Activated T-helper 2 cell treated with anti-CD3 and anti-CD28 coated beads, Interferon-gamma antibody, Interleukin-2, Interleukin-4, amounts not matched to agents 10 μg/mL and 5 μg/mL and 100 μg/mL, durations not matched to agents 14 hours and 24 hours and 36 hours (primary cell): ENCODE data around the gene CSMD2. TPM values are rescaled to one million over a fixed set of nuclear protein-coding genes. Genes with fewer than 3 reads are reported as not detected.

Source experiments
- DNase-seq: peaks from one replicate; pipeline ENCODE4 v3.0.0; 2021; ENCODE audit warnings: low spot score
- H3K27ac Mint-ChIP-seq: one replicate; pipeline ENCODE4 v1.8.0; 2021; ENCODE audit warnings: mixed read lengths
- H3K27me3 Mint-ChIP-seq: one replicate; pipeline ENCODE4 v1.8.0; 2021; ENCODE audit warnings: low read depth, mixed read lengths
- H3K36me3 Mint-ChIP-seq: one replicate; pipeline ENCODE4 v1.8.0; 2021; ENCODE audit warnings: low read depth, mixed read lengths
- H3K4me1 Mint-ChIP-seq: one replicate; pipeline ENCODE4 v1.8.0; 2021; ENCODE audit warnings: low read depth, mixed read lengths
- H3K4me3 Mint-ChIP-seq: one replicate; pipeline ENCODE4 v1.8.0; 2021; ENCODE audit warnings: low read depth, mild to moderate bottlenecking, moderate library complexity, mixed read lengths
- H3K9me3 Mint-ChIP-seq: one replicate; pipeline ENCODE4 v1.8.0; 2021; ENCODE audit warnings: mixed read lengths
- intact Hi-C: fragments of 100-400 bp; cut with micrococcal nuclease; formaldehyde crosslinking; loops from one replicate; pipeline ENCODE4 v1.15.1; 2023
- total RNA-seq: library from RNA; stranded (reverse); gene quantifications from 2 replicates; pipeline ENCODE4 v1.2.3, GENCODE V29; 2022

CSMD2 gene
- total RNA-seq, 1 donor from 2014 or later: not detected

GRCh38 chr1:33993301-33993700 lies 171.7 kb downstream of the CSMD2 start:
- DNase-seq: no peak
- no peak overlapping the region for H3K4me3 Mint-ChIP-seq
- no peaks in the 10 kb centered on the region for H3K4me1 Mint-ChIP-seq
- H3K27ac Mint-ChIP-seq: no peak overlapping the region
- no peaks in the 10 kb centered on the region for H3K9me3 Mint-ChIP-seq
- no peaks in the 10 kb centered on the region for H3K36me3 Mint-ChIP-seq
- intact Hi-C loops: no loop called here
- H3K27me3 Mint-ChIP-seq: no peaks in the 10 kb centered on the region

- no peak overlapping the region for H3K4me3 Mint-ChIP-seq
- no peaks in the 10 kb centered on the region for H3K36me3 Mint-ChIP-seq
- no peaks in the 10 kb centered on the region for H3K4me1 Mint-ChIP-seq
- intact Hi-C loops: no loop called here
- DNase-seq: no peak
- no peak overlapping the region for H3K27ac Mint-ChIP-seq
- H3K27me3 Mint-ChIP-seq: no peaks in the 10 kb centered on the region
- no peaks in the 10 kb centered on the region for H3K9me3 Mint-ChIP-seq
Measured at GRCh38 chr1:33990281-33990680, 174.7 kb downstream of the CSMD2 start.

- H3K27me3 Mint-ChIP-seq: no peaks in the 10 kb centered on the region
- H3K36me3 Mint-ChIP-seq: no peaks in the 10 kb centered on the region
- no peak overlapping the region for H3K4me3 Mint-ChIP-seq
- no peaks in the 10 kb centered on the region for H3K9me3 Mint-ChIP-seq
- no peak overlapping the region for H3K27ac Mint-ChIP-seq
- intact Hi-C loops: no loop called here
- DNase-seq: no peak
- no peaks in the 10 kb centered on the region for H3K4me1 Mint-ChIP-seq
Measured at GRCh38 chr1:33988161-33988560, 176.9 kb downstream of the CSMD2 start.

GRCh38 chr1:33986390-33987095 lies 178.5 kb downstream of the CSMD2 start:
- H3K36me3 Mint-ChIP-seq: no peaks in the 10 kb centered on the region
- H3K4me3 Mint-ChIP-seq: no peak overlapping the region
- H3K9me3 Mint-ChIP-seq: no peaks in the 10 kb centered on the region
- H3K27me3 Mint-ChIP-seq: no peaks in the 10 kb centered on the region
- intact Hi-C loops: no loop called here
- no peak for DNase-seq
- H3K27ac Mint-ChIP-seq: no peak overlapping the region
- no peaks in the 10 kb centered on the region for H3K4me1 Mint-ChIP-seq

GRCh38 chr1:33985656-33986055 lies 179.4 kb downstream of the CSMD2 start:
- Mint-ChIP-seq H3K27me3 (no peaks in the 10 kb centered on the region), H3K9me3 (no peaks in the 10 kb centered on the region), H3K4me1 (no peaks in the 10 kb centered on the region), H3K36me3 (no peaks in the 10 kb centered on the region), H3K27ac (no peak overlapping the region), H3K4me3 (no peak overlapping the region)
- no peak for DNase-seq
- intact Hi-C loops: no loop called here

- Mint-ChIP-seq H3K4me1 (no peaks in the 10 kb centered on the region), H3K9me3 (no peaks in the 10 kb centered on the region), H3K4me3 (no peak overlapping the region), H3K36me3 (no peaks in the 10 kb centered on the region), H3K27ac (no peak overlapping the region), H3K27me3 (no peaks in the 10 kb centered on the region)
- no peak for DNase-seq
- intact Hi-C loops: no loop called here
Measured at GRCh38 chr1:33984906-33985565, 180.0 kb downstream of the CSMD2 start.

- Mint-ChIP-seq H3K36me3 (no peaks in the 10 kb centered on the region), H3K9me3 (no peaks in the 10 kb centered on the region), H3K4me1 (no peaks in the 10 kb centered on the region), H3K27ac (no peak overlapping the region), H3K4me3 (no peak overlapping the region), H3K27me3 (no peaks in the 10 kb centered on the region)
- intact Hi-C loops: no loop called here
- no peak for DNase-seq
Measured at GRCh38 chr1:33982419-33982818, 182.6 kb downstream of the CSMD2 start.

GRCh38 chr1:33979341-33979740 lies 185.7 kb downstream of the CSMD2 start:
- Mint-ChIP-seq H3K9me3 (no peaks in the 10 kb centered on the region), H3K27me3 (no peaks in the 10 kb centered on the region), H3K4me3 (no peak overlapping the region), H3K27ac (no peak overlapping the region), H3K36me3 (no peaks in the 10 kb centered on the region), H3K4me1 (no peaks in the 10 kb centered on the region)
- DNase-seq: no peak
- intact Hi-C loops: no loop called here

GRCh38 chr1:33975961-33976360 lies 189.1 kb downstream of the CSMD2 start:
- H3K4me3 Mint-ChIP-seq: no peak overlapping the region
- H3K27ac Mint-ChIP-seq: no peak overlapping the region
- H3K36me3 Mint-ChIP-seq: no peaks in the 10 kb centered on the region
- intact Hi-C loops: no loop called here
- no peak for DNase-seq
- H3K4me1 Mint-ChIP-seq: no peaks in the 10 kb centered on the region
- no peaks in the 10 kb centered on the region for H3K27me3 Mint-ChIP-seq
- no peaks in the 10 kb centered on the region for H3K9me3 Mint-ChIP-seq

GRCh38 chr1:33973799-33974545 lies 191.1 kb downstream of the CSMD2 start:
- Mint-ChIP-seq H3K27me3 (no peaks in the 10 kb centered on the region), H3K27ac (no peak overlapping the region), H3K36me3 (no peaks in the 10 kb centered on the region), H3K4me1 (no peaks in the 10 kb centered on the region), H3K4me3 (no peak overlapping the region), H3K9me3 (no peaks in the 10 kb centered on the region)
- no peak for DNase-seq
- intact Hi-C loops: no loop called here

GRCh38 chr1:33972676-33973395 lies 192.2 kb downstream of the CSMD2 start:
- H3K4me1 Mint-ChIP-seq: no peaks in the 10 kb centered on the region
- H3K4me3 Mint-ChIP-seq: no peak overlapping the region
- no peak for DNase-seq
- no peak overlapping the region for H3K27ac Mint-ChIP-seq
- no peaks in the 10 kb centered on the region for H3K27me3 Mint-ChIP-seq
- intact Hi-C loops: no loop called here
- H3K36me3 Mint-ChIP-seq: no peaks in the 10 kb centered on the region
- no peaks in the 10 kb centered on the region for H3K9me3 Mint-ChIP-seq

GRCh38 chr1:33971913-33972312 lies 193.1 kb downstream of the CSMD2 start:
- no peak for DNase-seq
- Mint-ChIP-seq H3K36me3 (no peaks in the 10 kb centered on the region), H3K4me3 (no peak overlapping the region), H3K27ac (no peak overlapping the region), H3K9me3 (no peaks in the 10 kb centered on the region), H3K27me3 (no peaks in the 10 kb centered on the region), H3K4me1 (no peaks in the 10 kb centered on the region)
- intact Hi-C loops: no loop called here
